ENCODE data around the gene ABCA13. TPM values are rescaled to one million over a fixed set of nuclear protein-coding genes. Genes with fewer than 3 reads are reported as not detected.

ABCA13 gene
- polyA plus RNA-seq, 3 donors, result 0.10 to 0.41 (median 0.37) TPM

- Histone ChIP-seq H3K4me1 (ENCODE audit: control insufficient read depth in 1 of 2, insufficient read depth in 2 of 2, low read length in 2 of 2) (no peaks in the 10 kb centered on the region), H3K79me2 (ENCODE audit: insufficient read depth, low read length) (no peaks in the 10 kb centered on the region), H3K27me3 (ENCODE audit: control insufficient read depth in 2 of 2, insufficient read depth in 2 of 2, low read length in 2 of 2) (no peaks in the 10 kb centered on the region), H4K20me1 (ENCODE audit: insufficient read depth, low read length) (no peaks in the 10 kb centered on the region), H3K36me3 (replicated peaks in 1 of 2; ENCODE audit: control insufficient read depth in 1 of 2, insufficient read depth in 2 of 2, low read length in 2 of 2) (no peaks in the 10 kb centered on the region), H3K9ac (ENCODE audit: insufficient read depth, low read length, poor library complexity, severe bottlenecking) (no peak overlapping the region), H3K4me2 (replicated peaks; ENCODE audit: extremely low read depth, low read length, poor library complexity, severe bottlenecking) (no peak overlapping the region), H3K27ac (ENCODE audit: low read depth in 1 of 2, low read length in 2 of 2) (no peak overlapping the region), H3K9me3 (replicated peaks in 1 of 2; ENCODE audit: control insufficient read depth in 1 of 2, insufficient read depth in 1 of 2, low read length in 2 of 2) (no peaks in the 10 kb centered on the region), H2AFZ (ENCODE audit: insufficient read depth, low read depth, low read length, poor library complexity, severe bottlenecking) (no peak overlapping the region), H3K4me3 (replicated peaks in 1 of 3; ENCODE audit: low read depth in 2 of 3, low read length in 3 of 3) (no peak overlapping the region)
- no peak overlapping the region for H3K4me3 Mint-ChIP-seq
- TF ChIP-seq CTCF (IDR thresholded peaks at IDR 0.05), result no peak
- intact Hi-C loops (cut with micrococcal nuclease), result no loop called here
- peaks cover 0 to 2% (median 2%) of the 10 kb centered on the region in 3 donors for H3K27me3 Mint-ChIP-seq (ENCODE audit: low read depth in 3 of 3)
- H3K4me1 Mint-ChIP-seq, result no peaks in the 10 kb centered on the region
- H3K27ac Mint-ChIP-seq, result no peak overlapping the region
- WGBS (ENCODE audit: insufficient coverage), result 100% methylated on average over 2 of the region's 4 CpGs
- no peaks in the 10 kb centered on the region for H3K36me3 Mint-ChIP-seq
- H3K9me3 Mint-ChIP-seq, result peaks cover 3 to 10% (median 4%) of the 10 kb centered on the region in 7 donors
- DNase-seq, result no peak
Observed at GRCh38 chr7:48627164-48627563, 455.9 kb downstream of the ABCA13 start.

- Mint-ChIP-seq H3K9me3 (peaks cover 3 to 10% (median 7%) of the 10 kb centered on the region in 7 donors), H3K36me3 (no peaks in the 10 kb centered on the region), H3K4me3 (no peak overlapping the region), H3K4me1 (no peaks in the 10 kb centered on the region), H3K27ac (no peak overlapping the region), H3K27me3 (ENCODE audit: low read depth in 3 of 3) (peaks cover 0 to 2% (median 2%) of the 10 kb centered on the region in 3 donors)
- H3K36me3 ChIP-seq (replicated peaks in 1 of 2; ENCODE audit: control insufficient read depth in 1 of 2, insufficient read depth in 2 of 2, low read length in 2 of 2), result no peaks in the 10 kb centered on the region
- H3K79me2 ChIP-seq (ENCODE audit: insufficient read depth, low read length), result no peaks in the 10 kb centered on the region
- H3K4me3 ChIP-seq (replicated peaks in 1 of 3; ENCODE audit: low read depth in 2 of 3, low read length in 3 of 3), result no peak overlapping the region
- 94% methylated on average over 4 of the region's 5 CpGs for WGBS (ENCODE audit: insufficient coverage)
- H3K27ac ChIP-seq (ENCODE audit: low read depth in 1 of 2, low read length in 2 of 2), result no peak overlapping the region
- no peak overlapping the region for H2AFZ ChIP-seq (ENCODE audit: insufficient read depth, low read depth, low read length, poor library complexity, severe bottlenecking)
- no peak for DNase-seq
- H3K9ac ChIP-seq (ENCODE audit: insufficient read depth, low read length, poor library complexity, severe bottlenecking), result no peak overlapping the region
- no peaks in the 10 kb centered on the region for H3K4me1 ChIP-seq (ENCODE audit: control insufficient read depth in 1 of 2, insufficient read depth in 2 of 2, low read length in 2 of 2)
- no peaks in the 10 kb centered on the region for H3K9me3 ChIP-seq (replicated peaks in 1 of 2; ENCODE audit: control insufficient read depth in 1 of 2, insufficient read depth in 1 of 2, low read length in 2 of 2)
- no peak overlapping the region for H3K4me2 ChIP-seq (replicated peaks; ENCODE audit: extremely low read depth, low read length, poor library complexity, severe bottlenecking)
- H4K20me1 ChIP-seq (ENCODE audit: insufficient read depth, low read length), result no peaks in the 10 kb centered on the region
- intact Hi-C loops (cut with micrococcal nuclease), result no loop called here
- no peaks in the 10 kb centered on the region for H3K27me3 ChIP-seq (ENCODE audit: control insufficient read depth in 2 of 2, insufficient read depth in 2 of 2, low read length in 2 of 2)
- no peak for TF ChIP-seq CTCF (IDR thresholded peaks at IDR 0.05)
Observed at GRCh38 chr7:48628793-48629349, 457.6 kb downstream of the ABCA13 start.
